CD4-positive, alpha-beta T cell treated with Interleukin-17A for 1 hour (primary cell): ENCODE measurements around the gene KLHL18.
"Not testable (repeated sequence)": the region's sequence is repeated elsewhere in the genome, so short reads cannot be mapped to it uniquely, and the experiment has no call there.

Experiments
- DNase-seq: peaks from one replicate; pipeline ENCODE4 v3.0.0-alpha.2; 2020

The KLHL18 gene

DNA sequence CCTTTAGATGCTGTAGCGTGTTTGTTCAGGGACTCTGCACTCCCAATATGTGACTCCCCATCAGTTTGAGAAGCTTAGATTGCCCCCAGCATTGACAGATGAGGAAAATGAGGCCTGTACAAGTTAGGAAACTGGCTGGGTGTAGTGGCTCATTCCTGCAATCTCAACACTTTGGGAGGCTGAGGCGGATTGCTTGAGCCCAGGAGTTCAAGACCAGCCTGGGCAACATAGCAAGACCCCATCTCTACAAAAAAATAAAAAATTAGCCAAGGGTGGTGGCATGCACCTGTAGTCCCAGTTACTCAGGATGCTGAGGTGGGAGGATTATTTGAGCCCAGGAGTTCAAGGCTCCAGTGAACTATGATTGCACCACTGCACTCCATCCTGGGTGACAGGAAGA, 84.1 kb downstream of the KLHL18 start:
- no peak for DNase-seq

DNA sequence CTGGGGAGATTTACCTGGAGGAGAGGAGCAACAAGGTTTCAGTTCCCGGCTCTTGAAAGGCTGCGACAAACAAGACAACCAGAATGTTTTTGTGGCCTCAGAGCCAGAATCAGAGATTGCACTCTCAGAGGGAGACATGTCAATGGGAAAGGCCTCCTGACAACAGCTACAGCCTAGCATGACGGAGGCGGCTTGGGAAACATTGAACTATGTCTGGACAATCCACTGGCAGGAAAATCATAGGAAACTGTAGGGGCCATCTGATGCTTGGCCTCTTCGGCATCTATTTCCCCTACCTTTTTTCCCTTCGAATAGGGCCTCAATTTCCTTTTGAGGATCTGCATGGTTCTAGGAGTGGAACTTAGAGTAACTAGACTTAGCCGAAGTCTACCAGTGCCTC, 84.9 kb downstream of the KLHL18 start:
- no peak for DNase-seq

DNA sequence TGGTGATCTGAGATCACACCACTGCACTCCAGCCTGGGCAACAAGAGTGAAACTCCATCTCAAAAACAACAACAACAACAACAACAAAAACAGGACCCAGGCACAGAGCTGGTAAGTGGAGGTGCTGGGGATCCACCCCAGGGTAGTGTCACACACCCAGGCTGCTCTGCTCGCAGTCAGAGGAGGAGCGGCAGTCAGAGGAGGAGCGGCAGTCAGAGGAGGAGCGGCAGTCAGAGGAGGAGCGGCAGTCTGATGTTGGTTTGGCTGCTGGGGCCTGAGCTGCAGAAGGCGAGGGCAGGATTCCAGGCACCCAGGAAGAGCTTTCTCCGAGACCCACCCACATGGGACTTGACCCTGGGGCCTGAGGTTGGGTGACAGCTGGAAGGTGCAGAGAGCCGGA, 87.3 kb downstream of the KLHL18 start:
- not testable (repeated sequence) for DNase-seq

DNA sequence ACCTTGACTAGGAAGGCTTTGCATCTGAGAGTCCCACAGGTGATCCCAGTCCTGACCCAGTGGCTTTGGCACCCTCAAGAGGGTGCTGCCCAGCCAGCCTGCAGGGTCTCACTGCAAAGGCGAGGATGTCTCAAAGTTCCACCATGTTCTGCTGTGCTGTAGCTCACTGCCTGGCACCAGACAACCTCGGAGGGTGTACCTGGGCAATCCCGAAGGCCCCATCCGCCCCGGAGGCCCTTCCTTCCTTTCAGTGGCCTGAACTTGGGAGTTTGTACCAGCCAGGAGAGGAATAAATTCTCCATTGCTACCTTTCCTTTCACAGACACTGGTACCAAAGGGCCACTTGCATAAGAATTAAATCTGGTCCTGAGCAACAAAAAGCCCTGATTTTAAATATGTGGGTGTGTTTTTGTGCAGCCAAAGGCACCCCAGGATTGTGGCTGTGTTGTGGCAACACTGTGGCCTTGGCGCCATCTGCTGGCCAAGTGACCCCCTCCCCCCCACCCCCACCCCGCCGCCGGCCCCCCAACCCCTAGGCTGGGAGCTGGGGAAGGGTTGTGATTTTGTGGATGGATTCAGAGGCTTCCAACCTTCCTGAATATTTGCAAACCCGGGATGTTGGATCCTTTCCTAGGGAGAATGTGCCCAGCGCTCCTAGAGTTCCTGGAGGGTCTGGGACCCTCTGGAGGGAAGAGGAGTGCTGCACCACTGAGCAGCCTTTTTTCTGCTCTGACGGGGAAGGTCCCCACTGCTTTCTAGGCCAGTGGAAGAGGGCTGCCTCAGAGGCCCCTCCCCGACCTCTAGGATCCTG, 88.3 kb downstream of the KLHL18 start:
- DNase-seq = peak; percentile 28

DNA sequence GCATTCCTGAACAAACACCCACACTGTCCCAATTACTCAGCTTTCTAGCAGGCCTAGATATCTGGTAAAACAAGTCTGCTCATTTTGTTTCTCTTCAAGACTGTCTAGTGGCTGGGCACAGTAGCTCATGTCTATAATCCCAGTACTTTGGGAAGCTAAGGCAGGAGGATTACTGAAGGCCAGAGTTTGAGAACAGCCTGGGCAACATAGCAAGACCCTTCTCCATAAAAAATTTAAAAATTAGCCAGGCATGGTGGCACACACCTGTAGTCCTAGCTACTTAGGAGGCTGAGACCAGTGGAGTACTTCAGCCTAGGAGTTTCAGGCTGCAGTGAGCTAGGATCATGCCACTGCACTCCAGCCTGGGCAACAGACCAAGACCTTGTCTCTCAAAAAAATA, 91.8 kb downstream of the KLHL18 start:
- DNase-seq = no peak

DNA sequence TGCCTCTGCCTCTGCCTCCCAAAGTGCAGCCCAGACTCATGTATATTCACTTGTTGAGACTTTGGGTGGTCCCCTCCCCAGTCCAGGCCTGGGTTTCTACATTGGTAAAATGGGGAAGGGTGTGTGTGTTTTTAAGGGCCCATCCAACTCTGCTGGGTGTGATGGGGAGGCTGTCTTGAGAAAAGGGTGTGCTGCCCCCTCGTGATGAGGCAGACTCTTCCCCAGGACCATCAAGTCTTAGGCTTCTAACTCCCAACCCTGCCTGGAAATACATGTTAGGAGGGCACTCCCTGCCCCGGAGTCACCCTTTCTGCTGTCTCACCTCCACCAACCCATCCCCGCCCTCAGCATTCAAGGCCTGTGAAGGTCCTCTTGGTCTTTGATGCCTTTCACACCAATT, 93.6 kb downstream of the KLHL18 start:
- no peak for DNase-seq

DNA sequence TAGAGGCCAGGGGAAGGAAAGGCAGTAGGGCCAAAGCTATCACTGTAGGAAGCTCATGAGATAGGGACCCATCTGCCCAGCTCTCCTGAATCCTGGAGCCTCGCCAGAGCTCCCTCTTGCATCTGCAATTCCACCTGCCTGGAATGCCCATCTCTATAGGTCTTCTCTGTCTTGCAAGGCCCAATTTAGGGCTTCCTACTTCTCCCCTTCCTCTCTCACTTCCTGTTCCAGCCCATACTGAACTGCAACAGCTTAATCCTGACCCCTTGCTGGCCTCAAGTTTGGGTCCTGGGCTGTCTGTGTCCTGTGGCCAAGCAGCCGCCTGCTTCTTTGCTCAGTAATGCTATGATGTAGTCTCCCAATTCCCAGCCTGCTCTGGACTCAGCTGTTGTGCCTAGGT, 94.4 kb downstream of the KLHL18 start:
- no peak for DNase-seq

DNA sequence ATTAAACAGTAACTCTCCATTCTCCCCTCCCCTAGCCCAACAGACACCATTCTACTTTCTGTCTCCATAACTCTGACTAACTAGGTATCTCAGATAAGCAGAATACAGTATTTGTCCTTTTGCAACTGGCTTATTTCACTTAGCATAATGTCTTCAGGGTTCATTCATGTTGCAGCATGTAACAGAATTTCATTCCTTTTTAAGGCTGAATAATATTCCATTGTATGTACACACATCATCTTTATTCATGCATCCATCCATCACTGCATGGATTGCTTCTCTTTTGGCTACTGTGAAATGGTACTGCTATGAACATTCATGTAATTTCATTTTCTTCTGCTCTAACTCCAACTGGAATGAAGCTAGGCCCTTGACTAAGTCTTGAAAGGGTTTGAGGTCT, 96.1 kb downstream of the KLHL18 start:
- DNase-seq = no peak

DNA sequence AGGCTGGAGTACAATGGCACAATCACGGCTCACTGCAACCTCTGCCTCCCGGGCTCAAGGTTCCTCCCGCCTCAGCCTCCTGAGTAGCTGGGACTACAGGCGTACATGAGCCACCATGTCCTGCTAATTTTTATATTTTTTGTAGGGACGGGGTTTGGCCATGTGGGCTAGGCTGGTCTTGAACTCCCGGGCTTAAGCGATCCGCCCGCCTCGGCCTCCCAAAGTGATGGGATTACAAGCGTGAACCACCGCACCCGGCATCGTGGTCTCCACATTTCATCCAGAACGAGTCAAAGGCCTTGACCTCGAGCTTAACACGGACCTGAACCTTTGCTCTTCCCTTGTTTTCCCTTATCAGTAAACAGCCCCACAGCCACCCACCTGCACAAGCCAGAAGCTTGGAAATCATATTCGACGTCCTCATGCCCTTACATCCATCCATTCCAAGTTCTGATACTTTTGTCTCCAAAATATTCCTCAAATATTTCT, 96.7 kb downstream of the KLHL18 start:
- no peak for DNase-seq

DNA sequence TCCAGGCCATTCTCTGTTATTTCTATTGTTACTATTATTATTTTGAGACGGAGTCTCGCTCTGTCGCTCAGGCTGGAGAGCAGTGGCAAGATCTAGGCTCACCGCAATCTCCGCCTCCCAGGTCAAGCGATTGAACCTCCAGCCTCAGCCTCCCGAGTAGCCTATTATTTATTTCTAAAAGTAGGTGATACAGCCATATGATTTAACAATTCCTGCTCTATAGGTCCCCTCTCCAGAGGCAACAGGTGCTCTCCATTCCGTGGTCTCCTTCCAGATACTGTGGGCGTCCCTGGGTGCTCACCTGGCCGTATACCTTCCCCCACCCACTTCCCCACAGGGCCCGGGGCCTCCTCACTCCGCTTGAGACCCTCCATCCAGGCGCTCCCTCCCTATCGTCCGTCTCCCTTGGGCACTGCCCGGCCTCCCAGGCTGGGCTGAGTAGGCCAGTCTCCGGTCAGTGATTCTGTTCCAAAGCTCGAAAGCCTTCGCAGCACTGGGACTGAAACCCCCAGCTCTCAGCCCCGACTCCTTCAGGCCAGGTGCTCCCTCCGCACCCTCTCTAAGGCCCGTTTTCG, 97.4 kb downstream of the KLHL18 start:
- DNase-seq = no peak

DNA sequence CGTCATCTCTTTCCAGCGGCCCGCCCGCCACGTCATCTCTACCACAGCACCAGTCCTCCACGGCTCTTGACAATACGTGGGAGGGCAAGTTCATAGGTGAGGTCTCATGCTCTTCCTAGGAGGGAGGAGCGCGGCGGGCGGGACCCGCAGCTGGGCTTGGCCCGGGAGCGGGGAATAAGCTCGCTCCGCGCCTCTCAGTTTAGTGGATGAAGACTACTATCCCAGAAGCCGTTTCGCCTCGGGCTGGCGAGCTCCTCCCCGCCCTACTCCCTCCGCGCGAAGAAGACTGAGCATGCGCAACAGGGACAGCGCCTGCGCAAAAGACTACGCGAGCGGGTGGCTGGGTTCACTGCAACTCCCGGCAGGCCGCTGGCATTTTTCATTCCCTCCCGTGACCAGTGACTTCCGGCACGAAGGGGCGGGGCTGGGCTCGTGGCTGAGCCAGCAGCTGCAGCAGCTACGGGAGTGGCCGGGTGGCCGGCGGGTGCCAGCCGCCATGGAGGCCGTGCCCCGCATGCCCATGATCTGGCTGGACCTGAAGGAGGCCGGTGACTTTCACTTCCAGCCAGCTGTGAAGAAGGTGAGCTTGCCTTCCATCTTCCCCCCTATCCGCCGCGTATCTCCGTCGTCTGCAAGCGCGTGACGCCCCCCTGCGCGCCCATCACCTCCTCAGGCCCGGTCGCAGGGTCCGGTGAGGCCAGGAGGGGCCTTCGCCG, 98.0 kb downstream of the KLHL18 start, which contains the start of gene PTPN23:
Gene PTPN23, plus strand, starts transcription at position 421 of the 716 bp plus-strand sequence. Its CDS starts 76 bp downstream, at position 497.
- peak; percentile 99 for DNase-seq

DNA sequence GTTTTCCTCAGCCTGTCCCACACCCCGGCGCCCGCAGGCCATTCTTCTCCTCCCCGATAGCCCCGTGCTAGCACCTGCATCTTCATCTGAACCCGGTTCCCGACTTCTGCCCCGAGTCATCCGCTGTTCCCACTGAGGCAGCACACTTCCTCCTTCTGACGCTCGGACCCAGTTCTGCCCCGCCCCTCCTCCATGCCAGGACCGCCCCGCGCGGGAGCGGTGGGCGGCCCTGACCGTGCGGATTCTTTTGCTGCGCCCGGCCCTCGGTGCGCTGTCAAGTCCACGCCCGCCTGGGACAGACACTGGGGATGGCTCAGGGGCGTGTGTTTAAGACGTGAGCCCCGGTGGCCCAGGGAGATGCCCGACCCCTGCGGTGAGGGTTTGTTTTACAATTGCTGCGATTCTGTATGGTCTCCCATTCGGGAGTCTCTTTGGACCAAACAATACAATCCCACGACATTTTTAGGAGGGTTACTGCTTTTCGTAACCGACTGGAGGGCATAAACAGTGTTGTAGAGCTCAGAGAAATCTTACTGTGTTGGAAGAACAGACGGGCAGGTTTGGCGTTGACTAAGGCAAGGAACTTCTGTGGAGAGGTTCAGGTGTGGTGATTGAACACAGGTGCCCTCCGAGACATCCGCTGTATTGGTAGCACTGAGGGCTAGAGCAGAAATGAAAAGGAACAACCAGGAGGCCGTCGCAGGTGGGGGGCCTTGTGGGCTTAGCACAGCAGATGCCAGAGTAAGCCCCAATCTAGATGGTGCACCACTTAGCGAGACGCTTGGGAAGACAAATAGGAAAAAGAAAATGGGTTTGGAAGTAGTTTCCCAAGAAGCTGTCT, 98.8 kb downstream of the KLHL18 start:
- peak; percentile 79 for DNase-seq

DNA sequence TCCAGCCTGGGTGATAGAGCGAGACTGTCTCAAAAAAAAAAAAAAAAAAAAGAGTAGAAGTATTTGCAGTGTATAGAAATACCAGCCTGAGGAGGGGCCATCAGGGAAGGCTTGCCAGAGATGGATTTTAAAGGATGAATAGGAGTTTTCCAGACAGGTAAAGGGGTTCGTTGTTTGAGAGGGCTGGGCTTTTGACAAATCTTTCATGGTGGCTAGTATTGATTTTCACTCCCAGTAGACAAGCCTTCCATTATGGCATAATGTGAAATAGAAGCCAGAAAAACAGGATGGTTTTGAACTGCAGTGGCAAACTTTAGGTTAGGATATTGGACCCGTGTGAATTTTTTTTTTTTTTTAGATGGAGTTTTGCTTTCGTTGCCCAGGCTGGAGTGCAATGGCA, 101.7 kb downstream of the KLHL18 start:
- DNase-seq = no peak

DNA sequence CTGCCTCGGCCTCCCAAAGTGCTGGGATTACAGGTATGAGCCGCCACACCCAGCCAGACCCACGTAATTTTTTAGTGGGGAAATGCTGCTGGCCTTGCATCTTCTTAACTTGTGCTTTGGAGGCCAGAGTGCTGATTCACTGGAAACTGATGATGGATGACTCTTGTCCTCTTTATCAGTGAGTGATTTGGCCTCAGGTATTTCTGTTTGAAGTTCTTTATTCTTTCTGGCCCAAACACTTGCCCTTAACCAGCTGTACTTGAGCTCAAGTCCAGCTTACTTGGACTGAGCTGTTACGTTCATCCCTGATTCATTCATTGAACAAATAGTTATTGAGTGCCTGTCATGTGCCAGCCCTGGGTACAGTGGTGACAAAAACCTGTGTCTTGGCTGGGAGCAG, 102.3 kb downstream of the KLHL18 start:
- DNase-seq = no peak

DNA sequence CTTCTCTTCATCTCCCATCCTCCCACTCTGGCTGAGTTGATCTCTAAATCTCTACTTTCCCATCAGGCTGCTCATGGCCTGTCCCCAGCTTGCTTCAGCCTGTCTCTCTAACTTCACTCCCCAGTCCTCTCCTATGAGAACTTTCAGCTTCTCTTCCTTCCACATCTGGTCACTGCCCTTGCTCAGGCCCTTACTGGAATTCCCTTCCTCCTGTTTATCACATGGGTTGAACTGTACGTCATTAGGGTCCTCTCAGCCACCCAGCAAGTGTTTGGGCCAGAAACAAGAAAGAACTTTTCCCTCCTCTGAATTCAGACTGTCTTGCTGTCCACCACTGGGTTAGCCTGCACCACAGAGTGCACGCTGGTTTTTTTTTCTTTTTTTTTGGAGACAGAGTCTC, 103.1 kb downstream of the KLHL18 start:
- no peak for DNase-seq

DNA sequence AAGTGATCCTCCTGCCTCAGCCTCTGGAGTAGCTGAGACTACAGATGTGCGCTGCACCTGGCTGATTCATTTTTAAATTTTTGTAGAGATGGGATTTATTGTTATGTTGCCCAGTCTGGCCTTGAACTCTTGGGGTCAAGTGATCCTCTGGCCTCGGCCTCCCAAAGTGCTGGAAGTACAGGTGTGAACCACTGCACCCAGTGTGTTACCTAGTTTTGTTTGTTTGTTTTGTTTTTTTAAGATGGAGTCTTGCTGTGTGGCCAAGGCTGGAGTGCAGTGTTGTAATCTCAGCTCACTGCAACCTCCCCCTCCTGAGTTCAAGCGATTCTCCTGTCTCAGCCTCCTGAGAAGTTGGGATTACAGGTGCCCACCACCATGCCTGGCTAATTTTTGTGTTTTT, 110.2 kb downstream of the KLHL18 start:
- no peak for DNase-seq

DNA sequence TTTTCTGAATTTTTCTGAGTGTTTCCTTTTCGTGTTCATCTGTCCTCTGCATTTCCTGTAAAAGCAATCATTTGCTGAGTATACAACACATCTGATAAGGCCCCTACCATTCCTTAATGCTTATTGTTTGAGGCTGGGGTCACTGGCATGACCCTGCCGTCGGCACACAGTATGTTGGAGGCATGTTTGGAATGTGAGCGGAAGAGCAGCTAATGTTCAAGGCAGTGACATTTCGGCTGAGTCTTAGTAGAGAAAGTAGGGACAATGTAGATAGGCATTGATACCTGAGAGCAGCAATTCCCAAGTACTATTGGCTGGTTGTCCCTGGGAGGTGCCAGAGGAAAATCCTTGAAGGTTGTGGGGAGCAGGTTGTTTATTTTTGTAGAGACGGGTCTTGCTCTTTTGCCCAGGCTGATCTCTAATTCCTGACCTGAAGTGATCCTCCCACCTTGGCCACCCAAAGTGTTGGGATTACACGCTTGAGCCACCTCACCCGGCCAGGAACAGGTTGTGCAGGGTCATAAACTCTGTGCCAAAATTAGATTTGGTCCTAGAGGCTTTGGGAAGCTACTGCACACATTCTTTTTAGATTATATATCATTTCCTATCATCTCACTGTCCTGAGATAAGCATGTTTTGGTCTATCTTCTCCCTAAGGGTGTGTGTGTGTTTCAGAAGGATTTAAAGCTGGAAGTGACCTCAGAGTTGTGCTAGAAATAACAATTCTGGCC, 111.6 kb downstream of the KLHL18 start:
- DNase-seq = no peak

DNA sequence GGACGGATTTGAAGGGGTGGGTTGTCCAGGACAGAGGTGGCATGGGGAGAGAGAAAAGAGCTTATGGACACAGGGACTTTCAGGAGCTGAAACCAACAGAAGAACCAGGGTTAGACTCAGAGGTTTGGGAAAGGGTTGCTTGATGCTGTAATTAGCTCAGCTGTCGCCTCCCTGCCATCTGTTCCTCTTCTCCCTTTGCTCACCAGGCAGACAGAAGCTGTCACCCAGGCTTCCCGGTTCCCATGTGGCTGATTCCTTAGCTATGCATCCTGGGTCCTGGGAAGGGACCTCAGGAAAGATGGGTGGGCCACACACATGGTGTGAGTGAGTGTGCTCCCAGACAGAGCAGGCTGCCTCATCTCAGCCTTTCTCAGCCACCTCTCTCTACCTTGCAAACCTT, 112.1 kb downstream of the KLHL18 start:
- DNase-seq = no peak
